Measurements from ENCODE around the gene PKDREJ. TPM values are rescaled to one million over a fixed set of nuclear protein-coding genes. Genes with fewer than 3 reads are reported as not detected.

PKDREJ gene
- total RNA-seq, 1 experiment from 2014 or later: 0.05 TPM

- H3K9me3 Mint-ChIP-seq (ENCODE audit: low read depth, unreplicated experiment): peaks cover 2% of the 10 kb centered on the region
- CTCF ChIA-PET: no interaction called here
- no peak for DNase-seq
- no peaks in the 10 kb centered on the region for H3K27me3 Mint-ChIP-seq (ENCODE audit: unreplicated experiment)
- intact Hi-C loops (cut with micrococcal nuclease; ENCODE audit: unreplicated experiment): no loop called here
- no TSS peak for BruUV-seq (replicated peaks)
- no peak overlapping the region for H3K4me3 Mint-ChIP-seq (ENCODE audit: low read depth, unreplicated experiment)
- no peaks in the 10 kb centered on the region for H3K4me1 Mint-ChIP-seq (ENCODE audit: low read depth, unreplicated experiment)
- peak overlapping the region; percentile 27 for H3K27ac Mint-ChIP-seq (ENCODE audit: unreplicated experiment)
- peaks cover 61% of the 10 kb centered on the region for H3K36me3 Mint-ChIP-seq (ENCODE audit: insufficient read depth, unreplicated experiment)
- TF ChIP-seq CTCF (IDR thresholded peaks at IDR 0.05; ENCODE audit: unreplicated experiment): no peak
Observed at GRCh38 chr22:46286941-46287872, 24.1 kb upstream of the PKDREJ start.

- Mint-ChIP-seq H3K4me3 (ENCODE audit: low read depth, unreplicated experiment) (no peak overlapping the region), H3K27me3 (ENCODE audit: unreplicated experiment) (no peaks in the 10 kb centered on the region), H3K4me1 (ENCODE audit: low read depth, unreplicated experiment) (no peaks in the 10 kb centered on the region), H3K9me3 (ENCODE audit: low read depth, unreplicated experiment) (no peaks in the 10 kb centered on the region), H3K36me3 (ENCODE audit: insufficient read depth, unreplicated experiment) (peaks cover 62% of the 10 kb centered on the region), H3K27ac (ENCODE audit: unreplicated experiment) (no peak overlapping the region)
- no peak for DNase-seq
- intact Hi-C loops (cut with micrococcal nuclease; ENCODE audit: unreplicated experiment): no loop called here
- BruUV-seq (replicated peaks): no TSS peak
- CTCF ChIA-PET: no interaction called here
- no peak for TF ChIP-seq CTCF (IDR thresholded peaks at IDR 0.05; ENCODE audit: unreplicated experiment)
Observed at GRCh38 chr22:46286006-46286405, 22.9 kb upstream of the PKDREJ start.

- no peaks in the 10 kb centered on the region for H3K4me1 Mint-ChIP-seq (ENCODE audit: low read depth, unreplicated experiment)
- CTCF ChIA-PET: no interaction called here
- no peak overlapping the region for H3K4me3 Mint-ChIP-seq (ENCODE audit: low read depth, unreplicated experiment)
- no peak for DNase-seq
- H3K27ac Mint-ChIP-seq (ENCODE audit: unreplicated experiment): no peak overlapping the region
- no peaks in the 10 kb centered on the region for H3K27me3 Mint-ChIP-seq (ENCODE audit: unreplicated experiment)
- no TSS peak for BruUV-seq (replicated peaks)
- peaks cover 53% of the 10 kb centered on the region for H3K36me3 Mint-ChIP-seq (ENCODE audit: insufficient read depth, unreplicated experiment)
- H3K9me3 Mint-ChIP-seq (ENCODE audit: low read depth, unreplicated experiment): no peaks in the 10 kb centered on the region
- TF ChIP-seq CTCF (IDR thresholded peaks at IDR 0.05; ENCODE audit: unreplicated experiment): no peak
- intact Hi-C loops (cut with micrococcal nuclease; ENCODE audit: unreplicated experiment): no loop called here
Observed at GRCh38 chr22:46281866-46282678, 18.9 kb upstream of the PKDREJ start.

GRCh38 chr22:46280999-46281623 lies 18.0 kb upstream of the PKDREJ start:
- intact Hi-C loops (cut with micrococcal nuclease; ENCODE audit: unreplicated experiment): no loop called here

More at GRCh38 chr22:46280999-46281623, 18.0 kb upstream of the PKDREJ start:
- Mint-ChIP-seq H3K27me3 (ENCODE audit: unreplicated experiment) (no peaks in the 10 kb centered on the region), H3K9me3 (ENCODE audit: low read depth, unreplicated experiment) (no peaks in the 10 kb centered on the region), H3K36me3 (ENCODE audit: insufficient read depth, unreplicated experiment) (peaks cover 46% of the 10 kb centered on the region), H3K27ac (ENCODE audit: unreplicated experiment) (no peak overlapping the region), H3K4me3 (ENCODE audit: low read depth, unreplicated experiment) (no peak overlapping the region), H3K4me1 (ENCODE audit: low read depth, unreplicated experiment) (no peaks in the 10 kb centered on the region)
- BruUV-seq (replicated peaks): no TSS peak
- DNase-seq: no peak
- TF ChIP-seq CTCF (IDR thresholded peaks at IDR 0.05; ENCODE audit: unreplicated experiment): no peak
- CTCF ChIA-PET: interaction anchor here (1.6 kb wide), 1 partner anchor 160 kb away, joined by 3 read pairs; no protein-coding TSS in a partner anchor

Data from Calu3 (cell line).